Glutamatergic neuron (in vitro differentiated cells): Measurements from ENCODE around the gene COL17A1. TPM values are rescaled to one million over a fixed set of nuclear protein-coding genes. Genes with fewer than 3 reads are reported as not detected.

Source experiments
- DNase-seq: peaks from one replicate; pipeline ENCODE4 v3.0.0; 2022
- H3K27ac Mint-ChIP-seq: one replicate; pipeline ENCODE4 v1.8.0; 2020; ENCODE audit warnings: mild to moderate bottlenecking, mixed read lengths, inconsistent platforms; ENCODE audit not compliant: unreplicated experiment
- H3K27me3 Mint-ChIP-seq: one replicate; pipeline ENCODE4 v1.8.0; 2020; ENCODE audit warnings: mild to moderate bottlenecking, moderate library complexity, mixed read lengths, inconsistent platforms; ENCODE audit not compliant: unreplicated experiment
- H3K36me3 Mint-ChIP-seq: one replicate; pipeline ENCODE4 v1.8.0; 2020; ENCODE audit warnings: mild to moderate bottlenecking, mixed read lengths, inconsistent platforms; ENCODE audit not compliant: unreplicated experiment
- H3K4me1 Mint-ChIP-seq: one replicate; pipeline ENCODE4 v1.8.0; 2020; ENCODE audit warnings: mild to moderate bottlenecking, low read depth, mixed read lengths, inconsistent platforms; ENCODE audit not compliant: unreplicated experiment
- H3K4me3 Mint-ChIP-seq: one replicate; pipeline ENCODE4 v1.8.0; 2020; ENCODE audit warnings: mild to moderate bottlenecking, mixed read lengths, inconsistent platforms; ENCODE audit not compliant: unreplicated experiment
- H3K9me3 Mint-ChIP-seq: one replicate; pipeline ENCODE4 v1.8.0; 2020; ENCODE audit warnings: mild to moderate bottlenecking, moderate library complexity, mixed read lengths, inconsistent platforms; ENCODE audit not compliant: unreplicated experiment
- total RNA-seq: library from RNA; stranded (reverse); fragmentation: NEBNext Ultra II Directional; extraction: Animal tissue kit (Norgen Biotek cat#: 25700); gene quantifications from one replicate; pipeline ENCODE4 v1.2.1, GENCODE V29; 2021; ENCODE audit not compliant: unreplicated experiment
- TF ChIP-seq, protein P1 (sequence below): fragments of 200-600 bp; sonication (generic); IDR thresholded peaks from one replicate; pipeline ENCODE4 v1.5.0; 2021; ENCODE audit not compliant: partially characterized antibody, unreplicated experiment

The COL17A1 gene
- total RNA-seq, 1 donor from 2014 or later: not detected

DNA sequence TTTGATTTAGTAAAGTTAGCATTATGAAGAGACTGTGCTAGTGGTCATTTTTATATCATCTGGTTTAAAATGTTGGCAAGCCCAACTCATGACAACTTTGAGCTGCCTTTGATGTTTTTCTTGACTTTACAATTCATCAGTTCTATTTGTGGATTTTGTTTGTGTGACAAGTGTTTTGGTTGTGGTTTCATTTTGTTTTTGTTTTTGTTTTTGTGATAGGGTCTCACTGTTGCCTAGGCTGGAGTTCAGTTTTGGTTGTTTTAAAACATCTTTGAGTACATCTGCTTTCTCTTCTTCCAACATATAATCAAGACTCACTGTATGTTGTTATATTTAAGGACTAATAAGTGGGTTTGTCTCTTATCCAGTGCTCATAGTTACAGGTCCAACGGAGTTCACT, 18.7 kb upstream of the COL17A1 start:
- no peaks in the 10 kb centered on the region for H3K9me3 Mint-ChIP-seq
- no peaks in the 10 kb centered on the region for H3K4me1 Mint-ChIP-seq

DNA sequence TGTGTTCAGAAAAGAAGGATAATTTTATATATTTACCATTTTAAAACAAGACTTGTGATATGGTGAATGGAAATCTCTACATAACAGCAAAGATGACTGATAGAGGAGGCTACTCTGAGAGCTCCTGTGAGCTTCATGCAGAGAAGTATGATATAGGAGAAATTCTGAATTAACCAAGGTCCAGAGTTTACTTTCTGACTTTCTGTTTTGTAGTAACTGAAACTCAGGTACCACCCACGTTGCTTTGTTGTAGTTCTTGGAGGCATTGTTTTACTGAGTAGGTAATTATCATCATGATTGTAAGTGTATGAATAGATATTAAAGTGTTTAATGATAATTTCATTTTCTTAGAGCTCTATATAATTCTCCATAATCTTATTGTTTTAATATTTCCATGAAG, 18.3 kb upstream of the COL17A1 start:
- DNase-seq: no peak
- H3K4me1 Mint-ChIP-seq: no peaks in the 10 kb centered on the region
- H3K27ac Mint-ChIP-seq: no peak overlapping the region
- H3K4me3 Mint-ChIP-seq: no peak overlapping the region
- no peaks in the 10 kb centered on the region for H3K36me3 Mint-ChIP-seq
- no peaks in the 10 kb centered on the region for H3K9me3 Mint-ChIP-seq
- H3K27me3 Mint-ChIP-seq: no peaks in the 10 kb centered on the region
- TF ChIP-seq, protein P1, sequence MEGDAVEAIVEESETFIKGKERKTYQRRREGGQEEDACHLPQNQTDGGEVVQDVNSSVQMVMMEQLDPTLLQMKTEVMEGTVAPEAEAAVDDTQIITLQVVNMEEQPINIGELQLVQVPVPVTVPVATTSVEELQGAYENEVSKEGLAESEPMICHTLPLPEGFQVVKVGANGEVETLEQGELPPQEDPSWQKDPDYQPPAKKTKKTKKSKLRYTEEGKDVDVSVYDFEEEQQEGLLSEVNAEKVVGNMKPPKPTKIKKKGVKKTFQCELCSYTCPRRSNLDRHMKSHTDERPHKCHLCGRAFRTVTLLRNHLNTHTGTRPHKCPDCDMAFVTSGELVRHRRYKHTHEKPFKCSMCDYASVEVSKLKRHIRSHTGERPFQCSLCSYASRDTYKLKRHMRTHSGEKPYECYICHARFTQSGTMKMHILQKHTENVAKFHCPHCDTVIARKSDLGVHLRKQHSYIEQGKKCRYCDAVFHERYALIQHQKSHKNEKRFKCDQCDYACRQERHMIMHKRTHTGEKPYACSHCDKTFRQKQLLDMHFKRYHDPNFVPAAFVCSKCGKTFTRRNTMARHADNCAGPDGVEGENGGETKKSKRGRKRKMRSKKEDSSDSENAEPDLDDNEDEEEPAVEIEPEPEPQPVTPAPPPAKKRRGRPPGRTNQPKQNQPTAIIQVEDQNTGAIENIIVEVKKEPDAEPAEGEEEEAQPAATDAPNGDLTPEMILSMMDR: no peak

More for the DNA sequence above, 18.7 kb upstream of the COL17A1 start:
- no peaks in the 10 kb centered on the region for H3K36me3 Mint-ChIP-seq
- H3K27me3 Mint-ChIP-seq: no peaks in the 10 kb centered on the region
- H3K27ac Mint-ChIP-seq: no peak overlapping the region
- TF ChIP-seq, protein P1: no peak
- DNase-seq: no peak
- no peak overlapping the region for H3K4me3 Mint-ChIP-seq

DNA sequence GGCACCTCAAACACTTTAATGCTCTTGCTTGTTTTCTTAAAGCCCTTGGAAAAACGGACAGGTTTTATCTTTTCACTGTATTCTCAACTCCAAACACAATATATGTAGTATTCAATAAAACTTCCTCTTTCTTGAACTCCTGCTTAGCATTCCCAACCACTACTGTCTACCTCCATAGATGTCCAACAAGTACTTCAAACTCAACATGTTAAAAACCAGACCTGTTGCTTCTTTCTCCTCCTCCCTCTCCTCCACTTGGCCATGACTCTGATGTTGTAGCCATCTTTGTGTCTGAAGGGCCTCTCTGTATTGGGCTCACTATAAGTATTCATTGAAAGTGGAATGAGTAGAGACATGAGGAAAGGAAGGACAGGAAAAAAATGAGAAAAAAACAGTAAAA, 16.2 kb upstream of the COL17A1 start:
- no peak for DNase-seq
- H3K27ac Mint-ChIP-seq: no peak overlapping the region
- peaks cover 3% of the 10 kb centered on the region for H3K36me3 Mint-ChIP-seq
- TF ChIP-seq, protein P1: no peak
- H3K27me3 Mint-ChIP-seq: no peaks in the 10 kb centered on the region
- H3K9me3 Mint-ChIP-seq: no peaks in the 10 kb centered on the region
- no peak overlapping the region for H3K4me3 Mint-ChIP-seq
- no peaks in the 10 kb centered on the region for H3K4me1 Mint-ChIP-seq

DNA sequence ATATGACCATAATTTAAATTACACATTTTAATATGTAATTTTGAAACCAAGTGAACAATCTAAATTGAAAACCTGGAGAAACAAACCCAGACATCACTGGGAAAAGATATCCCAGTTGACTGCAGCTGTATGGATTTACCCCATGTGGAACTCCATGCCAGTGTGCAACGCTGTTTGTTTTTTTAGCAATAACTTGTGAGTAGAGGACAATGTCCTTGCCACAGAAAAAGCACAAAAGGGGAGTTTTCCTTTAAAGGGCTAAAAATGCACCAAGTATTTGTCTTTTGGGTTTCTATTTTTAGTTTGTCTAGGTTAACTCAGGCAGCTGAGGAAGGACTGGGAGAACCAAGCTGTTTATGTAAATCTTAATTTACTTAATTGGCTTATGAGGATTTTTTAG, 15.1 kb upstream of the COL17A1 start:
- Mint-ChIP-seq H3K4me3 (no peak overlapping the region), H3K27ac (no peak overlapping the region), H3K36me3 (peaks cover 8% of the 10 kb centered on the region), H3K9me3 (no peaks in the 10 kb centered on the region), H3K27me3 (no peaks in the 10 kb centered on the region), H3K4me1 (no peaks in the 10 kb centered on the region)
- TF ChIP-seq, protein P1: no peak
- DNase-seq: no peak

- Mint-ChIP-seq H3K4me3 (no peak overlapping the region), H3K27me3 (no peaks in the 10 kb centered on the region), H3K4me1 (no peaks in the 10 kb centered on the region), H3K36me3 (peaks cover 8% of the 10 kb centered on the region), H3K9me3 (no peaks in the 10 kb centered on the region), H3K27ac (no peak overlapping the region)
- no peak for DNase-seq
- TF ChIP-seq, protein P1: no peak
Observed at GRCh38 chr10:104099941-104100340, 14.3 kb upstream of the COL17A1 start.
